ENCODE measurements around the gene CLCNKB.

Gene CLCNKB

GRCh38 chr1:16072616-16073484 is 29.3 kb downstream of the CLCNKB start:
- DNase-seq (ENCODE audit: extremely low read depth in 1 of 2, low read depth in 1 of 2) = no peak

GRCh38 chr1:16073490-16074119 is 30.0 kb downstream of the CLCNKB start, which contains the start of gene FAM131C:
Gene FAM131C, minus strand, starts transcription at chr1:16073651. Its CDS starts 209 bp downstream, at chr1:16073442.
- DNase-seq (ENCODE audit: extremely low read depth in 1 of 2, low read depth in 1 of 2) = peak in 1 of 2 donors; percentile 22

- no peak for DNase-seq (ENCODE audit: extremely low read depth in 1 of 2, low read depth in 1 of 2)
These were observed 30.6 kb downstream of the CLCNKB start for GRCh38 chr1:16074217-16074616.

- no peak for DNase-seq (ENCODE audit: extremely low read depth in 1 of 2, low read depth in 1 of 2)
These were observed 31.9 kb downstream of the CLCNKB start for GRCh38 chr1:16075337-16076030.

GRCh38 chr1:16076031-16076864 is 32.7 kb downstream of the CLCNKB start:
- DNase-seq (ENCODE audit: extremely low read depth in 1 of 2, low read depth in 1 of 2) = no peak

GRCh38 chr1:16076865-16077238 is 33.3 kb downstream of the CLCNKB start:
- no peak for DNase-seq (ENCODE audit: extremely low read depth in 1 of 2, low read depth in 1 of 2)

- no peak for DNase-seq (ENCODE audit: extremely low read depth in 1 of 2, low read depth in 1 of 2)
These were observed 34.0 kb downstream of the CLCNKB start for GRCh38 chr1:16077406-16078245.

GRCh38 chr1:16078925-16079656 is 35.5 kb downstream of the CLCNKB start:
- peak; percentile 34 to 56 for DNase-seq (ENCODE audit: extremely low read depth in 1 of 2, low read depth in 1 of 2)

GRCh38 chr1:16080422-16081150 is 37.0 kb downstream of the CLCNKB start:
- DNase-seq (ENCODE audit: extremely low read depth in 1 of 2, low read depth in 1 of 2) = no peak

GRCh38 chr1:16081636-16082035 is 38.1 kb downstream of the CLCNKB start:
- no peak for DNase-seq (ENCODE audit: extremely low read depth in 1 of 2, low read depth in 1 of 2)

- DNase-seq (ENCODE audit: extremely low read depth in 1 of 2, low read depth in 1 of 2) = peak; percentile 9 to 30
These were observed 38.9 kb downstream of the CLCNKB start for GRCh38 chr1:16082283-16083038.

- no peak for DNase-seq (ENCODE audit: extremely low read depth in 1 of 2, low read depth in 1 of 2)
These were observed 39.9 kb downstream of the CLCNKB start for GRCh38 chr1:16083486-16083885.

GRCh38 chr1:16085522-16085921 is 41.9 kb downstream of the CLCNKB start:
- DNase-seq (ENCODE audit: extremely low read depth in 1 of 2, low read depth in 1 of 2) = no peak

- DNase-seq (ENCODE audit: extremely low read depth in 1 of 2, low read depth in 1 of 2) = no peak
These were observed 44.2 kb downstream of the CLCNKB start for GRCh38 chr1:16087733-16088132.

- DNase-seq (ENCODE audit: extremely low read depth in 1 of 2, low read depth in 1 of 2) = no peak
These were observed 44.8 kb downstream of the CLCNKB start for GRCh38 chr1:16088351-16088911.

- DNase-seq (ENCODE audit: extremely low read depth in 1 of 2, low read depth in 1 of 2) = no peak
These were observed 45.4 kb downstream of the CLCNKB start for GRCh38 chr1:16088996-16089395.

- no peak for DNase-seq (ENCODE audit: extremely low read depth in 1 of 2, low read depth in 1 of 2)
These were observed 46.7 kb downstream of the CLCNKB start for GRCh38 chr1:16090076-16090826.

All from activated CD8-positive, alpha-beta memory T cell treated with anti-CD3 and anti-CD28 coated beads for 1 hour (primary cell).